Prostate gland (tissue), 2 donors: ENCODE data around the gene GADL1.

Source experiments
- POLR2A ChIP-seq: fragments of 450-650 bp; IDR thresholded peaks from one replicate; pipeline ENCODE4 v1.6.1; 2016; ENCODE audit warnings: antibody characterized with exemption, mild to moderate bottlenecking
- POLR2AphosphoS5 ChIP-seq: sonication (generic); formaldehyde crosslinking; IDR thresholded peaks from one replicate; pipeline ENCODE4 v1.6.1; 2017; ENCODE audit warnings: antibody characterized with exemption
- TF ChIP-seq, protein P1 (sequence below), 4 experiments: fragments of 200-600 bp in 2 of 4; fragments of 450-650 bp in 2 of 4; sonication (generic) in 2 of 4; IDR thresholded peaks; 1 replicate in 3 of 4; 2 replicates in 1 of 4; pipeline ENCODE4 v1.5.1; 2016 to 2019; ENCODE audit warnings: antibody characterized with exemption in 4 of 4, mild to moderate bottlenecking in 2 of 4, moderate library complexity in 2 of 4

DNA sequence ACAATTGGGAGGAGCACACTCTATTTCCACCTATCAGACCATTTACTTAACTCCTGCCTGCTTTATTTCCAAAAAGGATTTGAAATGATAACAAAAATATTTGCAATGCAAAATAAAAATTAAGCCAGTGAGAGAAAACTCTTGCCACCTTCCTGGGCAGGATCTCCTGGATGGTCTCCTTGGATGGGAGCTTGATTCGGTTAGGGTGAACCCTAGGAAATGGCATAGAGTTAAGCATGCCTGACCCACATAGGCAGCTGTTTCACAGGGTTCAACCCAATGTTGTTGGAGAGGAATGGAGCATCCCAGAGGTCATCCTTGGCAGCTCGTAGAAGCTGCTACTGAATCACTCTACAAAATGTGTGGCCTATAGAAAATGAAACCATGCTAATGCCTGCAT, 204.3 kb downstream of the GADL1 start:
- TF ChIP-seq POLR2A (no peak), POLR2AphosphoS5 (no peak)
- TF ChIP-seq, protein P1, sequence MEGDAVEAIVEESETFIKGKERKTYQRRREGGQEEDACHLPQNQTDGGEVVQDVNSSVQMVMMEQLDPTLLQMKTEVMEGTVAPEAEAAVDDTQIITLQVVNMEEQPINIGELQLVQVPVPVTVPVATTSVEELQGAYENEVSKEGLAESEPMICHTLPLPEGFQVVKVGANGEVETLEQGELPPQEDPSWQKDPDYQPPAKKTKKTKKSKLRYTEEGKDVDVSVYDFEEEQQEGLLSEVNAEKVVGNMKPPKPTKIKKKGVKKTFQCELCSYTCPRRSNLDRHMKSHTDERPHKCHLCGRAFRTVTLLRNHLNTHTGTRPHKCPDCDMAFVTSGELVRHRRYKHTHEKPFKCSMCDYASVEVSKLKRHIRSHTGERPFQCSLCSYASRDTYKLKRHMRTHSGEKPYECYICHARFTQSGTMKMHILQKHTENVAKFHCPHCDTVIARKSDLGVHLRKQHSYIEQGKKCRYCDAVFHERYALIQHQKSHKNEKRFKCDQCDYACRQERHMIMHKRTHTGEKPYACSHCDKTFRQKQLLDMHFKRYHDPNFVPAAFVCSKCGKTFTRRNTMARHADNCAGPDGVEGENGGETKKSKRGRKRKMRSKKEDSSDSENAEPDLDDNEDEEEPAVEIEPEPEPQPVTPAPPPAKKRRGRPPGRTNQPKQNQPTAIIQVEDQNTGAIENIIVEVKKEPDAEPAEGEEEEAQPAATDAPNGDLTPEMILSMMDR (IDR thresholded peaks at IDR 0.05): no peak
